Adrenal gland (tissue), 12 donors: ENCODE data around the gene SVEP1. TPM values are rescaled to one million over a fixed set of nuclear protein-coding genes. Genes with fewer than 3 reads are reported as not detected.

Experiments used
- DNase-seq, 7 donors: peaks; one replicate each; pipeline ENCODE4 v3.0.0-alpha.2; 2019 to 2020
- H3K27ac ChIP-seq, 5 donors: fragments of 200-600 bp; sonication (generic) in 4 of 5; 1 replicate in 3 of 5; 2 replicates in 2 of 5; pipeline versions ENCODE4 v1.5.1 to v1.8.0; 2016 to 2020; ENCODE audit warnings: mild to moderate bottlenecking in 1 of 5
- H3K27me3 ChIP-seq: fragments of 200-600 bp; 2 replicates; pipeline ENCODE4 v1.8.0; 2021
- H3K36me3 ChIP-seq, 2 donors: fragments of 200-600 bp; replicated peaks in 1 of 2; 1 replicate in 1 of 2; 2 replicates in 1 of 2; pipeline versions ENCODE4 v1.5.1 to v1.8.0; 2018 to 2022
- H3K4me1 ChIP-seq, 2 donors: fragments of 200-600 bp; replicated peaks in 1 of 2; 1 replicate in 1 of 2; 2 replicates in 1 of 2; pipeline versions ENCODE4 v1.5.1 to v1.8.0; 2018 to 2021
- H3K4me3 ChIP-seq, 4 donors: fragments of 200-600 bp; sonication (generic) in 3 of 4; one replicate each; pipeline ENCODE4 v1.5.1; 2016 to 2018
- H3K9me3 ChIP-seq, 3 donors: fragments of 200-600 bp; sonication (generic) in 1 of 3; replicated peaks in 1 of 3; 1 replicate in 2 of 3; 2 replicates in 1 of 3; pipeline versions ENCODE4 v1.5.1 to v1.8.0; 2016 to 2021
- POLR2A ChIP-seq, 2 donors: fragments of 450-650 bp; IDR thresholded peaks; one replicate each; pipeline ENCODE4 v1.6.1; 2017; ENCODE audit warnings: antibody characterized with exemption in 2 of 2, mild to moderate bottlenecking in 2 of 2, moderate library complexity in 1 of 2
- WGBS, 4 donors: extraction: QIAGEN DNeasy Blood & Tissue Kit in 2 of 4; methylation state at CpG; one replicate each; pipeline versions ENCODE4 v1.1.5 to v1.1.7; 2013 to 2017; 5-methylcytosine and 5-hydroxymethylcytosine counted together
- intact Hi-C, 2 donors: fragments of 100-400 bp; cut with DNase I; formaldehyde crosslinking; loops; one replicate each; pipeline versions ENCODE4 v1.14.1 to v1.15.0; 2022 to 2023
- polyA plus RNA-seq, 3 donors: library from polyadenylated mRNA; stranded (reverse); fragments of 200-250 nt in 2 of 3; fragments of 350-450 nt in 1 of 3; fragmentation: Illumina TruSeq in 1 of 3; extraction: RNeasy Lipid Tissue Mini Kit (QIAGEN cat#74804) in 1 of 3; gene quantifications; one replicate each; pipeline ENCODE4 v1.2.3, GENCODE V29; 2013 to 2014
- total RNA-seq, 9 donors: library from RNA; depleted of rRNA in 4 of 9; stranded (reverse); fragments of >200 nt in 4 of 9; fragments of 120-200 nt in 1 of 9; fragmentation: NEBNext Ultra II Directional in 1 of 9; extraction: Animal tissue kit (Norgen Biotek cat#: 25700) in 1 of 9; gene quantifications; one replicate each; pipeline versions ENCODE4 v1.1.0 to v1.2.4, GENCODE V29; 2013 to 2023
- TF ChIP-seq, protein P1 (sequence below), 6 experiments: fragments of 450-650 bp in 4 of 6; fragments of 200-600 bp in 2 of 6; sonication (generic) in 1 of 6; IDR thresholded peaks; 1 replicate in 5 of 6; 2 replicates in 1 of 6; pipeline versions ENCODE4 v1.5.1 to v1.8.0; 2016 to 2021; ENCODE audit warnings: antibody characterized with exemption in 6 of 6, mild to moderate bottlenecking in 2 of 6, moderate library complexity in 1 of 6
- donor health status: healthy with polysubstance abuse.
- donor health status: Bipolar disorder and iron deficiency.
- donor health status: DM: yes; HTN: yes; CAD: no.
- donor health status: DM: no; HTN: no; CAD: no.
- donor health status: DM: no; HTN: no; CAD: no.
- donor health status: DM: yes; HTN: yes; CAD: no.

Gene SVEP1
- total and polyA plus RNA-seq, 12 donors = 2.2 to 45.3 (median 23.0) TPM

DNA sequence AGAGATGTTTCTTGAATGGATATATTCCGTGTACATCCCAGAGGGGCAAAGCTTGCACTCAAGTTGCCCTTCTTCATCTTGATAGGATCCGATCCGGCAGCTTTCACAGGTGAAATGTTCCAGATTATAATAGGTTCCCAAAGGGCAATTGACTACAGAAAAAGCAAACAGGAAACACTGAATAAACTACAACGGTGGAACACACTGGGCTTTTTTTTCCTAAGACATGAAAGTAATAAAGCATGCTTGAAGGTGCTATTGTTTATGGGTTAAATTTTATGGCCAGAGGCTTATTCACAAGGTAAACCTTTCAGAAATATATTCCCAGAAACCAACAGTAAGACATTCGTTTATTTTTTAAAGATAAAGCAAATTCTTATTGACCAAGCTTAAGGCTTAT, 110.6 kb downstream of the SVEP1 start:
- no peak for DNase-seq
- WGBS, 4 donors = 63 to 70% (median 64%) methylated on average over 5 of the region's 5 CpGs
- H3K27ac ChIP-seq = no peak overlapping the region
- no peak for TF ChIP-seq POLR2A (IDR thresholded peaks at IDR 0.05)
- TF ChIP-seq, protein P1, sequence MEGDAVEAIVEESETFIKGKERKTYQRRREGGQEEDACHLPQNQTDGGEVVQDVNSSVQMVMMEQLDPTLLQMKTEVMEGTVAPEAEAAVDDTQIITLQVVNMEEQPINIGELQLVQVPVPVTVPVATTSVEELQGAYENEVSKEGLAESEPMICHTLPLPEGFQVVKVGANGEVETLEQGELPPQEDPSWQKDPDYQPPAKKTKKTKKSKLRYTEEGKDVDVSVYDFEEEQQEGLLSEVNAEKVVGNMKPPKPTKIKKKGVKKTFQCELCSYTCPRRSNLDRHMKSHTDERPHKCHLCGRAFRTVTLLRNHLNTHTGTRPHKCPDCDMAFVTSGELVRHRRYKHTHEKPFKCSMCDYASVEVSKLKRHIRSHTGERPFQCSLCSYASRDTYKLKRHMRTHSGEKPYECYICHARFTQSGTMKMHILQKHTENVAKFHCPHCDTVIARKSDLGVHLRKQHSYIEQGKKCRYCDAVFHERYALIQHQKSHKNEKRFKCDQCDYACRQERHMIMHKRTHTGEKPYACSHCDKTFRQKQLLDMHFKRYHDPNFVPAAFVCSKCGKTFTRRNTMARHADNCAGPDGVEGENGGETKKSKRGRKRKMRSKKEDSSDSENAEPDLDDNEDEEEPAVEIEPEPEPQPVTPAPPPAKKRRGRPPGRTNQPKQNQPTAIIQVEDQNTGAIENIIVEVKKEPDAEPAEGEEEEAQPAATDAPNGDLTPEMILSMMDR (IDR thresholded peaks at IDR 0.05) = no peak
- intact Hi-C loops = no loop called here
- no peaks in the 10 kb centered on the region for H3K4me1 ChIP-seq
- no peaks in the 10 kb centered on the region for H3K9me3 ChIP-seq
- no peak overlapping the region for H3K4me3 ChIP-seq
- no peaks in the 10 kb centered on the region for H3K27me3 ChIP-seq
- H3K36me3 ChIP-seq = no peaks in the 10 kb centered on the region

DNA sequence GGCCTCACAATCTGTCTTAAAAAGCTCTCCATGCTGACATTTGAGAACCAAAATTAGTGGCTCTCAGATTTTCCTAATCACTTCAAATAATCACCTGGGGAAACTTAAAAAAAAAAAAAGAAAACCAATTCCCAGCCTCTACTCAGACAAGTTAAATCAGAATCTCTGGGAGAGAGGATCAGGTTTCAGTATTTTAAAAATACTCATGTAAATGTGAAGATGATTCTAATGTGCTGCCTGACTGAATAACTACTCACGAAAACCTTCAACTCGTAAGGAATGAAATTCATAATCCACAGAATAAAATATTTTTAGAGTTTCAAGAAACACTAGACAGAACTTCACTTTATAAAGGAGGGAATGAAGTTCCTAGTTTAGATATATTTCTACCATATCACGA, 114.4 kb downstream of the SVEP1 start:
- no peak for DNase-seq
- TF ChIP-seq, protein P1 (IDR thresholded peaks at IDR 0.05) = no peak
- WGBS, 4 donors = 81 to 93% (median 86%) methylated on average over 3 of the region's 3 CpGs

DNA sequence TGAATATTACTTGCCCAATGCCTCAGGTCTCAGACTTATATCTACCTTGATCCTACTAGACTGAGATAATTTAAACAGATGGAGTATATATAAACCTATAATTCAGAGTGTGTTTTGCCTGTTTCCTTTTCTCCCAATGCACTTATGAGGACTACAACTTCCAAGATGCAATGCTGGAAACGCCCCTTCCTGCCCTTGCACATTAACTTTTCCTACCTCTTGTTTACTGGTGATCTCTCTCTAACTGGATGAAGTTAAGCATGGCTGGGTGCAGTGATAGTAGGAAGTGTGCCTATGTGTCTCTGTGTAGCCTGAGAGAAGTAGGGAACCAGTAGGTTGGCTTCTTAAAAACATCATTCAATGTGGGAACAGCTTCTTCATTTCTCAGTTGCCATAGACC, 115.2 kb downstream of the SVEP1 start:
- no peak for DNase-seq
- 87 to 100% (median 96%) methylated on average over 1 of the region's 1 CpG for WGBS, 4 donors
- Histone ChIP-seq H3K4me3 (no peak overlapping the region), H3K27ac (no peak overlapping the region), H3K9me3 (no peaks in the 10 kb centered on the region), H3K36me3 (no peaks in the 10 kb centered on the region), H3K27me3 (no peaks in the 10 kb centered on the region), H3K4me1 (no peaks in the 10 kb centered on the region)
- TF ChIP-seq, protein P1 (IDR thresholded peaks at IDR 0.05) = no peak
- TF ChIP-seq POLR2A (IDR thresholded peaks at IDR 0.05) = no peak
- intact Hi-C loops = no loop called here

More for the DNA sequence above, 114.4 kb downstream of the SVEP1 start:
- Histone ChIP-seq H3K4me3 (no peak overlapping the region), H3K36me3 (no peaks in the 10 kb centered on the region), H3K27ac (no peak overlapping the region), H3K27me3 (no peaks in the 10 kb centered on the region), H3K4me1 (no peaks in the 10 kb centered on the region), H3K9me3 (no peaks in the 10 kb centered on the region)
- intact Hi-C loops = no loop called here

DNA sequence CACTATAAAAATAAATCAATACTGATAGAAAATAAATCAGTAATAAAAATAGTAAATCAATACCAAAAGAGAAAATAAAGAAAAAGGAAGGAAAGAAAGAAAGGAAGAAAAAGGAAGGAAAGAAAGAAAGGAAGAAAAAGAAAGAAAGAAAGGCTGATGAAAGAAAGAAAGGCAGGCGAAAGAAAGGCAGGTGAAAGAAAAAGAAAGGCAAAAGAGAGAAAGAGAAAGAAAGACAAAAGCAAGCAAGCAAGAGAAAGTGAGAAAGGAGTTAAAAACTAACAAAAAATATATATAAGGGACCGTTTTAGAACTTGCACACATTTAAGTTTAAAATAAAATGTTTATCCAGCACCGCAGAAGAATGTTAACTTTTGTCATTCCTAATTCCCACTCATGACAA, 116.0 kb downstream of the SVEP1 start:
- intact Hi-C loops = no loop called here
- WGBS, 4 donors = 70 to 78% (median 76%) methylated on average over 3 of the region's 3 CpGs
- Histone ChIP-seq H3K27me3 (no peaks in the 10 kb centered on the region), H3K36me3 (no peaks in the 10 kb centered on the region), H3K9me3 (no peaks in the 10 kb centered on the region), H3K4me1 (no peaks in the 10 kb centered on the region), H3K27ac (no peak overlapping the region), H3K4me3 (no peak overlapping the region)
- no peak for TF ChIP-seq POLR2A (IDR thresholded peaks at IDR 0.05)
- TF ChIP-seq, protein P1 (IDR thresholded peaks at IDR 0.05) = no peak
- no peak for DNase-seq
